H1 (cell line): ENCODE data around the gene CDC42SE2. TPM values are rescaled to one million over a fixed set of nuclear protein-coding genes. Genes with fewer than 3 reads are reported as not detected.

Experiments
- CTCF ChIA-PET: fragments of 300-600 bp; sonication (Branson Sonifier 250); formaldehyde crosslinking; loops from one replicate; lab custom pipeline; 2021; ENCODE audit not compliant: partially characterized antibody; lab: Charles Lee
- POLR2A ChIA-PET: fragments of 300-600 bp; sonication (Branson Sonifier 250); formaldehyde crosslinking; loops from one replicate; lab custom pipeline; 2021; ENCODE audit warnings: inconsistent platforms; ENCODE audit not compliant: partially characterized antibody; lab: Charles Lee
- DNase-seq, 2 experiments: peaks; one replicate each; pipeline versions ENCODE4 v3.0.0 to v3.0.0-alpha.2; 2010 to 2022; ENCODE audit warnings: low spot score in 2 of 2, low read depth in 1 of 2, mixed read lengths in 1 of 2
- FAIRE-seq: peaks from 2 replicates; lab custom pipeline; 2011; peaks lifted over from hg19 to GRCh38; lab: Jason Lieb, UNC
- H2AFZ ChIP-seq: 2 replicates; pipeline ENCODE4 v1.8.1; 2012; ENCODE audit warnings: low read length, inconsistent platforms
- H2AK5ac ChIP-seq: 2 replicates; pipeline ENCODE4 v1.6.1; 2013; ENCODE audit warnings: low read depth, low read length
- H2BK120ac ChIP-seq: replicated peaks from 2 replicates; pipeline ENCODE3; 2013; ENCODE audit warnings: low read depth, low read length, inconsistent platforms
- H2BK12ac ChIP-seq: 2 replicates; pipeline ENCODE4 v1.6.1; 2013; ENCODE audit warnings: low read depth, low read length
- H2BK15ac ChIP-seq: 2 replicates; pipeline ENCODE4 v1.6.1; 2013; ENCODE audit warnings: low read length
- H2BK20ac ChIP-seq: 2 replicates; pipeline ENCODE4 v1.6.1; 2013; ENCODE audit warnings: low read length
- H2BK5ac ChIP-seq: 2 replicates; pipeline ENCODE4 v1.6.1; 2013; ENCODE audit warnings: low read depth, low read length
- H3K14ac ChIP-seq: 2 replicates; pipeline ENCODE4 v1.6.1; 2013; ENCODE audit warnings: inconsistent platforms; ENCODE audit not compliant: insufficient read length
- H3K18ac ChIP-seq: 2 replicates; pipeline ENCODE4 v1.6.1; 2013; ENCODE audit warnings: low read length; ENCODE audit errors: extremely low read depth
- H3K23ac ChIP-seq: 2 replicates; pipeline ENCODE4 v1.6.1; 2013; ENCODE audit warnings: inconsistent platforms; ENCODE audit not compliant: insufficient read length
- H3K23me2 ChIP-seq: 2 replicates; pipeline ENCODE4 v1.6.1; 2013; ENCODE audit warnings: low read depth, low read length
- H3K27ac ChIP-seq: 2 replicates; pipeline ENCODE4 v1.6.1; 2011; ENCODE audit warnings: low read depth, low read length, inconsistent platforms
- H3K27me3 ChIP-seq, 4 experiments: replicated peaks in 1 of 4; 1 replicate in 1 of 4; 2 replicates in 3 of 4; pipeline versions ENCODE4 v1.6.1 to v1.8.1; 2011 to 2013; ENCODE audit warnings: low read length in 3 of 4, mild to moderate bottlenecking in 3 of 4, inconsistent platforms in 2 of 4, mixed read lengths in 2 of 4, moderate library complexity in 1 of 4; ENCODE audit not compliant: control insufficient read depth in 3 of 4, insufficient read depth in 3 of 4; ENCODE audit errors: extremely low read depth in 1 of 4
- H3K36me3 ChIP-seq, 4 experiments: 2 replicates each; pipeline versions ENCODE4 v1.6.1 to v1.8.1; 2011 to 2013; ENCODE audit warnings: mild to moderate bottlenecking in 4 of 4, low read length in 3 of 4, moderate library complexity in 2 of 4, control low read depth in 1 of 4, inconsistent platforms in 1 of 4; ENCODE audit not compliant: insufficient read depth in 4 of 4, control insufficient read depth in 2 of 4
- H3K4ac ChIP-seq: replicated peaks from 2 replicates; pipeline ENCODE3; 2013; ENCODE audit warnings: low read length, low read depth, mixed read lengths, inconsistent platforms; ENCODE audit not compliant: insufficient read length
- H3K4me1 ChIP-seq, 4 experiments: replicated peaks in 1 of 4; 1 replicate in 1 of 4; 2 replicates in 3 of 4; pipeline versions ENCODE4 v1.6.1 to v1.8.1; 2011 to 2013; ENCODE audit warnings: low read length in 3 of 4, inconsistent platforms in 2 of 4, mixed read lengths in 1 of 4; ENCODE audit not compliant: insufficient read depth in 4 of 4, control insufficient read depth in 3 of 4
- H3K4me2 ChIP-seq, 2 experiments: 2 replicates each; pipeline versions ENCODE4 v1.6.1 to v1.8.1; 2011 to 2013; ENCODE audit warnings: low read depth in 2 of 2, low read length in 2 of 2, control low read depth in 1 of 2, inconsistent platforms in 1 of 2, mild to moderate bottlenecking in 1 of 2; ENCODE audit not compliant: insufficient read depth in 1 of 2
- H3K4me3 ChIP-seq, 4 experiments: fragments of 200-600, 300-600 bp in 1 of 4; sonication (generic), shearing (Covaris generic), sonication (Bioruptor Twin) in 1 of 4; 2 replicates each; pipeline versions ENCODE4 v1.5.1 to v1.8.1; 2011 to 2016; ENCODE audit warnings: low read length in 4 of 4, low read depth in 3 of 4, control low read depth in 2 of 4, inconsistent platforms in 2 of 4, mild to moderate bottlenecking in 2 of 4, mixed read lengths in 1 of 4, moderate library complexity in 1 of 4; ENCODE audit not compliant: insufficient read depth in 2 of 4; ENCODE audit errors: extremely low read depth in 1 of 4
- H3K56ac ChIP-seq: replicated peaks from 2 replicates; pipeline ENCODE3; 2013; ENCODE audit warnings: low read depth, mild to moderate bottlenecking, mixed read lengths, low read length, inconsistent platforms; ENCODE audit not compliant: insufficient read length
- H3K79me1 ChIP-seq: 2 replicates; pipeline ENCODE4 v1.6.1; 2013; ENCODE audit warnings: low read depth, low read length, control low read depth
- H3K79me2 ChIP-seq, 2 experiments: 2 replicates each; pipeline versions ENCODE4 v1.6.1 to v1.8.1; 2012 to 2013; ENCODE audit warnings: low read length in 2 of 2, mild to moderate bottlenecking in 2 of 2, inconsistent platforms in 1 of 2; ENCODE audit not compliant: insufficient read depth in 2 of 2, control insufficient read depth in 1 of 2
- H3K9ac ChIP-seq, 4 experiments: replicated peaks in 1 of 4; 1 replicate in 1 of 4; 2 replicates in 3 of 4; pipeline versions ENCODE4 v1.6.1 to v1.8.1; 2011 to 2013; ENCODE audit warnings: low read depth in 3 of 4, low read length in 3 of 4, control low read depth in 2 of 4, mild to moderate bottlenecking in 2 of 4, moderate library complexity in 2 of 4, inconsistent platforms in 1 of 4; ENCODE audit errors: extremely low read depth in 1 of 4
- H3K9me3 ChIP-seq, 2 experiments: 2 replicates each; pipeline versions ENCODE4 v1.6.1 to v1.8.1; 2012 to 2013; ENCODE audit warnings: mild to moderate bottlenecking in 2 of 2, moderate library complexity in 2 of 2, control low read depth in 1 of 2, inconsistent platforms in 1 of 2, low read depth in 1 of 2, low read length in 1 of 2, mixed read lengths in 1 of 2; ENCODE audit not compliant: insufficient read depth in 2 of 2
- H4K20me1 ChIP-seq, 2 experiments: replicated peaks in 1 of 2; 2 replicates each; pipeline versions ENCODE3 to v1.8.1; 2011 to 2013; ENCODE audit warnings: inconsistent platforms in 2 of 2, low read length in 2 of 2, mild to moderate bottlenecking in 1 of 2; ENCODE audit not compliant: insufficient read depth in 2 of 2, control insufficient read depth in 1 of 2
- H4K5ac ChIP-seq: 2 replicates; pipeline ENCODE4 v1.6.1; 2013; ENCODE audit warnings: low read length, low read depth, mixed read lengths, inconsistent platforms; ENCODE audit not compliant: insufficient read length
- H4K8ac ChIP-seq: 2 replicates; pipeline ENCODE4 v1.8.0; 2013; ENCODE audit warnings: mild to moderate bottlenecking, moderate library complexity, low read length, inconsistent platforms; ENCODE audit not compliant: insufficient read depth; ENCODE audit errors: extremely low read depth
- H4K91ac ChIP-seq: replicated peaks from 2 replicates; pipeline ENCODE3; 2013; ENCODE audit warnings: low read length, mixed read lengths, inconsistent platforms; ENCODE audit not compliant: insufficient read length
- CBX5 ChIP-seq: fragments of 300-800, 300-1000 bp; sonication (generic); IDR thresholded peaks from 2 replicates; pipeline ENCODE4 v1.7.1; 2016; ENCODE audit warnings: antibody characterized with exemption, low read length, low read depth
- CHD2 ChIP-seq: IDR thresholded peaks from 2 replicates; pipeline ENCODE4 v1.6.1; 2012; ENCODE audit warnings: low read length, improper control_type of control experiment
- CTBP2 ChIP-seq: IDR thresholded peaks from 2 replicates; pipeline ENCODE4 v1.7.0; 2011; ENCODE audit warnings: borderline replicate concordance, mild to moderate bottlenecking, moderate library complexity, mixed read lengths, low read length; ENCODE audit not compliant: insufficient read depth, insufficient read length
- RFX5 ChIP-seq: IDR thresholded peaks from 2 replicates; pipeline ENCODE4 v1.6.1; 2011; ENCODE audit warnings: low read depth, low read length, improper control_type of control experiment, borderline replicate concordance
- RNF2 ChIP-seq: fragments of 200-900, 300-1000 bp; sonication (generic); IDR thresholded peaks from 2 replicates; pipeline ENCODE4 v1.7.1; 2016; ENCODE audit warnings: borderline replicate concordance, low read depth, mild to moderate bottlenecking, antibody characterized with exemption, low read length; ENCODE audit not compliant: poor library complexity, severe bottlenecking; ENCODE audit errors: missing control alignments
- SIRT6 ChIP-seq: IDR thresholded peaks from one replicate; pipeline ENCODE4 v1.7.1; 2012; ENCODE audit warnings: low read length, inconsistent platforms
- SP2 ChIP-seq: IDR thresholded peaks from 2 replicates; pipeline ENCODE4 v1.6.1; 2012; ENCODE audit warnings: mild to moderate bottlenecking, low read length, inconsistent platforms
- TBP ChIP-seq: IDR thresholded peaks from 2 replicates; pipeline ENCODE4 v1.6.1; 2011; ENCODE audit warnings: low read depth, low read length, improper control_type of control experiment
- TEAD4 ChIP-seq: IDR thresholded peaks from 2 replicates; pipeline ENCODE4 v1.6.1; 2012; ENCODE audit warnings: low read depth, low read length, inconsistent platforms, mixed read lengths
- WGBS, 2 experiments: shearing (Covaris generic) in 1 of 2; methylation state at CpG; one replicate each; pipeline versions ENCODE4 v1.1.6 to v1.1.7; 2013 to 2015; ENCODE audit warnings: low lambda C conversion rate in 2 of 2, mixed read lengths in 2 of 2, inconsistent platforms in 1 of 2, low coverage in 1 of 2, missing lambda C conversion rate in 1 of 2; ENCODE audit not compliant: insufficient replicate concordance in 2 of 2, insufficient coverage in 1 of 2, insufficient read length in 1 of 2; ENCODE audit errors: extremely low coverage in 1 of 2, missing lambda C conversion rate in 1 of 2; 5-methylcytosine and 5-hydroxymethylcytosine counted together
- polyA plus RNA-seq, 7 experiments: library from polyadenylated mRNA; depleted of rRNA in 3 of 7; stranded (reverse) in 5 of 7; unstranded in 2 of 7; fragments of >200 nt in 5 of 7; fragments of 200-250 nt in 2 of 7; gene quantifications; 1 replicate in 5 of 7; 2 replicates in 1 of 7; 4 replicates in 1 of 7; pipeline versions ENCODE4 v1.2.1 to v1.2.3, GENCODE V29; 2011 to 2013; ENCODE audit warnings: missing spikeins in 2 of 7, mixed read lengths in 2 of 7
- total RNA-seq: library from RNA; stranded (reverse); fragmentation: NEBNext Ultra II Directional; extraction: Animal tissue kit (Norgen Biotek cat#: 25700); gene quantifications from 2 replicates; pipeline ENCODE4 v1.2.1, GENCODE V29; 2021

Gene CDC42SE2
- total and polyA plus RNA-seq, 2 of the 8 experiments (the other 6 are each of a cell fraction or from before 2014, with no cell fraction given): 16.7 to 30.8 TPM

GRCh38 chr5:131272307-131272706, 8.5 kb downstream of the CDC42SE2 start:
- H3K36me3 ChIP-seq: no peaks in the 10 kb centered on the region
- H3K18ac ChIP-seq: no peak overlapping the region
- ChIA-PET CTCF (no interaction called here), POLR2A (no interaction called here)
- no peak overlapping the region for H2BK120ac ChIP-seq
- no peak overlapping the region for H2BK5ac ChIP-seq
- DNase-seq (no peak), FAIRE-seq (no peak)
- no peak overlapping the region for H2BK12ac ChIP-seq
- no peak overlapping the region for H2BK20ac ChIP-seq
- H3K4me3 ChIP-seq: no peak overlapping the region
- no peak overlapping the region for H3K23ac ChIP-seq
- H4K8ac ChIP-seq: no peak overlapping the region
- no peaks in the 10 kb centered on the region for H3K9me3 ChIP-seq
- H3K23me2 ChIP-seq: no peaks in the 10 kb centered on the region
- no peaks in the 10 kb centered on the region for H3K79me1 ChIP-seq
- no peak overlapping the region for H3K27ac ChIP-seq
- no peak overlapping the region for H3K9ac ChIP-seq
- no peak overlapping the region for H3K56ac ChIP-seq
- H2AK5ac ChIP-seq: no peak overlapping the region
- H2BK15ac ChIP-seq: no peak overlapping the region
- H2AFZ ChIP-seq: no peak overlapping the region
- no peak overlapping the region for H3K4me2 ChIP-seq
- H3K4ac ChIP-seq: no peak overlapping the region
- WGBS, 2 experiments: 84% methylated on average over 5 of the region's 5 CpGs; no CpG with 5 or more reads in 1 of the 2 experiments
- no peak overlapping the region for H4K91ac ChIP-seq
- H3K79me2 ChIP-seq: peaks cover 0 to 77% of the 10 kb centered on the region in 2 experiments; a peak in 2 of 4 replicates
- no peaks in the 10 kb centered on the region for H3K27me3 ChIP-seq
- H3K14ac ChIP-seq: no peak overlapping the region
- no peaks in the 10 kb centered on the region for H4K20me1 ChIP-seq
- no peak overlapping the region for H4K5ac ChIP-seq
- H3K4me1 ChIP-seq: peaks cover 0 to 2% (median 0%) of the 10 kb centered on the region in 4 experiments; a peak in 1 of 7 replicates
- TF ChIP-seq SIRT6: no peak
- TF ChIP-seq CTBP2: no peak
- TF ChIP-seq CHD2: no peak
- TF ChIP-seq RNF2: no peak
- TF ChIP-seq TBP: no peak
- TF ChIP-seq RFX5: no peak
- TF ChIP-seq CBX5: no peak
- TF ChIP-seq SP2: no peak
- TF ChIP-seq TEAD4: no peak
